ENCODE results near the gene HMGXB3. TPM values are rescaled to one million over a fixed set of nuclear protein-coding genes. Genes with fewer than 3 reads are reported as not detected.
A peak's percentile ranks its signal among the peaks of the same experiment; 100 is the strongest.

The HMGXB3 gene
- total and polyA plus RNA-seq, 2 of the 13 experiments (the other 11 are each of a cell fraction or from before 2014, with no cell fraction given) = 18.8 to 23.8 TPM

DNA sequence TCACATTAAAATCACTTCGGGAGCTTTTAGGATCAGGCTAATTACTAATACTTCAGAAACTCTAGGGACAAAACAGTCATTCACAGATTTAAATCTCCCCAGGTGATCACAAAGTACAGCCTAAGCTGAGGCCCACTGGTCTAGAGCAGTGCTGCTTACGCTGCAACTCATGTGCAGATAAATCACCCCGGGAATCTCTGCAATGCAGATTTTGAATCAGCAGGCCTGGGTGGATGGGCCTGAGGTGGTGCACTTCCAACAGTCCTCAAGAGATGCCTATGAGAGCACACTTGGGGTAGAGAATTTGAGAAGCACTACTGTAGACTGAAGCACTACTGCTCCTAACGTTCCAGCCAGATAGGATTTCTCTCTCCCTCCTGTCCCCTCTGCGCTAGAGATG is 57.5 kb downstream of the HMGXB3 start:
- Histone ChIP-seq H4K20me1 (ENCODE audit: insufficient read depth, low read length) (no peaks in the 10 kb centered on the region), H3K36me3 (replicated peaks in 1 of 2; ENCODE audit: control insufficient read depth in 1 of 2, insufficient read depth in 2 of 2, low read length in 2 of 2) (peaks cover 5 to 13% of the 10 kb centered on the region in 2 experiments; a peak in 4 of 5 replicates), H3K9ac (ENCODE audit: insufficient read depth, low read depth, low read length) (no peak overlapping the region), H3K4me2 (ENCODE audit: low read depth, low read length) (no peak overlapping the region), H3K4me1 (ENCODE audit: insufficient read depth, low read length) (peaks cover 9% of the 10 kb centered on the region), H2AFZ (ENCODE audit: low read length) (no peak overlapping the region), H3K9me3 (ENCODE audit: low read length) (no peaks in the 10 kb centered on the region), H3K4me3 (replicated peaks in 1 of 3; ENCODE audit: insufficient read depth in 1 of 3, low read depth in 2 of 3, low read length in 3 of 3) (no peak overlapping the region), H3K27me3 (ENCODE audit: control insufficient read depth in 1 of 2, insufficient read depth in 2 of 2, low read length in 2 of 2) (peaks cover 0 to 7% of the 10 kb centered on the region in 2 experiments; a peak in 1 of 5 replicates), H3K27ac (ENCODE audit: extremely low read length, insufficient read depth, low read length) (no peak overlapping the region), H3K79me2 (ENCODE audit: insufficient read depth, low read length) (no peaks in the 10 kb centered on the region)
- in situ Hi-C loops (cut with HindIII; ENCODE audit: extremely low pct_ligation_motif_present, low pct_unique_long_range_greater_than_20kb) = no loop called here
- ChIA-PET POLR2A (no interaction called here), CTCF (ENCODE audit: low intra/inter-chr PET ratio, low total read pairs) (no interaction called here)
- peak; percentile 12 for ATAC-seq
- TF ChIP-seq RXRA (CRISPR knock-in tag; IDR thresholded peaks at IDR 0.05) (no peak), KDM2A (CRISPR knock-in tag; IDR thresholded peaks at IDR 0.05; ENCODE audit: borderline replicate concordance, low read depth) (no peak)
- intact Hi-C loops (cut with micrococcal nuclease; ENCODE audit: unreplicated experiment) = no loop called here
- 52% methylated on average over 5 of the region's 5 CpGs for WGBS (ENCODE audit: low lambda C conversion rate)
- no TSS peak for BruUV-seq (replicated peaks)
- FAIRE-seq = no peak
- no peak for DNase-seq (ENCODE audit: low spot score)

- no peak overlapping the region for H3K27ac ChIP-seq (ENCODE audit: extremely low read length, insufficient read depth, low read length)
- H2AFZ ChIP-seq (ENCODE audit: low read length) = no peak overlapping the region
- no peak overlapping the region for H3K9ac ChIP-seq (ENCODE audit: insufficient read depth, low read depth, low read length)
- H3K27me3 ChIP-seq (ENCODE audit: control insufficient read depth in 1 of 2, insufficient read depth in 2 of 2, low read length in 2 of 2) = peaks cover 0 to 7% of the 10 kb centered on the region in 2 experiments; a peak in 2 of 5 replicates
- in situ Hi-C loops (cut with HindIII; ENCODE audit: extremely low pct_ligation_motif_present, low pct_unique_long_range_greater_than_20kb) (no loop called here), intact Hi-C loops (cut with micrococcal nuclease; ENCODE audit: unreplicated experiment) (no loop called here)
- TF ChIP-seq YEATS2 (CRISPR knock-in tag; IDR thresholded peaks at IDR 0.05; ENCODE audit: borderline replicate concordance) (no peak), ZNF777 (CRISPR knock-in tag; IDR thresholded peaks at IDR 0.05) (no peak), DNMT1 (CRISPR knock-in tag; IDR thresholded peaks at IDR 0.05) (no peak), DMAP1 (CRISPR knock-in tag; IDR thresholded peaks at IDR 0.05) (no peak), ZNF232 (CRISPR knock-in tag; IDR thresholded peaks at IDR 0.05; ENCODE audit: borderline replicate concordance) (no peak), REXO4 (CRISPR knock-in tag; IDR thresholded peaks at IDR 0.05; ENCODE audit: borderline replicate concordance) (no peak), MED1 (CRISPR knock-in tag; IDR thresholded peaks at IDR 0.05) (no peak), ZNF678 (CRISPR knock-in tag; IDR thresholded peaks at IDR 0.05) (no peak), ZNF768 (CRISPR knock-in tag; IDR thresholded peaks at IDR 0.05) (no peak), ZNF776 (CRISPR knock-in tag; IDR thresholded peaks at IDR 0.05) (no peak), CSRNP1 (CRISPR knock-in tag; IDR thresholded peaks at IDR 0.05) (no peak), ZNF720 (CRISPR knock-in tag; IDR thresholded peaks at IDR 0.05) (no peak)
- TF ChIP-seq, protein P1, sequence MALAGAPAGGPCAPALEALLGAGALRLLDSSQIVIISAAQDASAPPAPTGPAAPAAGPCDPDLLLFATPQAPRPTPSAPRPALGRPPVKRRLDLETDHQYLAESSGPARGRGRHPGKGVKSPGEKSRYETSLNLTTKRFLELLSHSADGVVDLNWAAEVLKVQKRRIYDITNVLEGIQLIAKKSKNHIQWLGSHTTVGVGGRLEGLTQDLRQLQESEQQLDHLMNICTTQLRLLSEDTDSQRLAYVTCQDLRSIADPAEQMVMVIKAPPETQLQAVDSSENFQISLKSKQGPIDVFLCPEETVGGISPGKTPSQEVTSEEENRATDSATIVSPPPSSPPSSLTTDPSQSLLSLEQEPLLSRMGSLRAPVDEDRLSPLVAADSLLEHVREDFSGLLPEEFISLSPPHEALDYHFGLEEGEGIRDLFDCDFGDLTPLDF (CRISPR knock-in tag; IDR thresholded peaks at IDR 0.05) = no peak
- H3K4me1 ChIP-seq (ENCODE audit: insufficient read depth, low read length) = peaks cover 9% of the 10 kb centered on the region
- DNase-seq (ENCODE audit: low spot score) (no peak), ATAC-seq (no peak), FAIRE-seq (no peak)
- peaks cover 0 to 7% of the 10 kb centered on the region in 2 experiments; a peak in 2 of 5 replicates for H3K36me3 ChIP-seq (replicated peaks in 1 of 2; ENCODE audit: control insufficient read depth in 1 of 2, insufficient read depth in 2 of 2, low read length in 2 of 2)
- POLR2A ChIA-PET = no interaction called here
- H3K4me3 ChIP-seq (replicated peaks in 1 of 3; ENCODE audit: insufficient read depth in 1 of 3, low read depth in 2 of 3, low read length in 3 of 3) = no peak overlapping the region
- no peaks in the 10 kb centered on the region for H3K9me3 ChIP-seq (ENCODE audit: low read length)
- CTCF ChIA-PET (ENCODE audit: low intra/inter-chr PET ratio, low total read pairs) = no interaction called here
- 57% methylated on average over 4 of the region's 6 CpGs for WGBS (ENCODE audit: low lambda C conversion rate)
- H3K4me2 ChIP-seq (ENCODE audit: low read depth, low read length) = no peak overlapping the region
- no peaks in the 10 kb centered on the region for H4K20me1 ChIP-seq (ENCODE audit: insufficient read depth, low read length)
- H3K79me2 ChIP-seq (ENCODE audit: insufficient read depth, low read length) = no peaks in the 10 kb centered on the region
- no TSS peak for BruUV-seq (replicated peaks)
Measured at GRCh38 chr5:150058480-150059126, 58.1 kb downstream of the HMGXB3 start.
